ENCODE results near the gene GP5.

GP5 gene

DNA sequence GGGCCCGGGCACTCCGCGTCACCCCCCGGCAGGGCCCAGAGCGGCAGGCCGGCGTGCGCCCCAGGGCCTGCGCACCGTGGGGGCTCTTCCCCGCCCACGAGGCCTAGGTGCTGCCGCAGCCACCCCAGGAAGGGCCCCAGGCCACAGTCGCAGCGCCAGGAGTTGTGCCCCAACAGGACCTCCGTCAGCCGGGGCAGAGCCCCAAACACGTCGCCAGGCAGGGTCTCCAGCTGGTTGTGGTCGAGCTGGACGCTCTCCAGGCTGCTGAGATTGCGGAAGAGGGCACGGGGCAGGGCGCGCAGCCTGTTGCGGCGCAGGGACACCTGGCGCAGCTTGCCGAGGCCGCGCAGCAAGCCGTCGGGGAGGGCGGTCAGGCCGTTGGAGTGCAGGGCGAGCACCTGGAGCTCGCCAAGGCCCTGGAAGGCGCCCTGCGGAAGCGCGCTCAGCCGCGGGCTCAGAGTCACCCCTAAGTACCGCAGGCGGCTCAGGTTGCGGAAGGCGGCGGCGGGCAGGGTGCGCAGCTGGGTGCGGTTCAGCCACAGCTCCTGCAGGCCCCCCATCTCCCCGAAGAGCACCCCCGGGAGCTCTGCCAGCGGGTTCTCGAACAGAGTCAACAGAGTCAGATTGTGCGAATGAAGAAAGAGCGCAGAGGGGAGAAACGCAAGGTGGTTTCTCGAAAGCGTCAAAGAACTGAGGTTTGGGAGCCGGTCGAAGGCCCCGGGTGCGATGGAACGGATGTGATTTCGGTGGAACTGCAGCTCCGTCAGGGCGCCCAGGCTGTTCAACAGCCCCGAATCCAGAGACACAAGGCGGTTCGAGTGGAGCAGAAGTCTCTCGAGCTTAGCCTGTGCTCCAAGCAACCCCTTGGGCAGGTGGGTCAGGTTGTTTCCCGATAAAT, 2.0 kb downstream of the GP5 start:
- no peak for DNase-seq (ENCODE audit: low spot score)

DNA sequence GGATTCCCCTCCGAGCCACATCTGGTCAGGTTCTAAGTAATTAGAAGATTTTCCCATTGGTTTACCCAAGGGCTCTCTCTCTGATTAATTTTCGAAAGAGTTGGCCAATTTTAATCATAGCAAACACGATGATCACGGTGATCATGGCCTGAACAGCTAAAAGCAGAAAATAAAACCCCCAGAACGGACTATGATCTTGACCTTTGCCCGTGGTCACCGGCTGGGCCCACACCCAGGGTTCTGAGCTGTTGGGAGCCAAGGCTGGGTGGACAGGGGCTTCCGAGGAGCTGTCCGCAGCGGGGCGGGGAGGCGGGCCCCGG, 2.6 kb downstream of the GP5 start:
- DNase-seq (ENCODE audit: low spot score), result no peak

DNA sequence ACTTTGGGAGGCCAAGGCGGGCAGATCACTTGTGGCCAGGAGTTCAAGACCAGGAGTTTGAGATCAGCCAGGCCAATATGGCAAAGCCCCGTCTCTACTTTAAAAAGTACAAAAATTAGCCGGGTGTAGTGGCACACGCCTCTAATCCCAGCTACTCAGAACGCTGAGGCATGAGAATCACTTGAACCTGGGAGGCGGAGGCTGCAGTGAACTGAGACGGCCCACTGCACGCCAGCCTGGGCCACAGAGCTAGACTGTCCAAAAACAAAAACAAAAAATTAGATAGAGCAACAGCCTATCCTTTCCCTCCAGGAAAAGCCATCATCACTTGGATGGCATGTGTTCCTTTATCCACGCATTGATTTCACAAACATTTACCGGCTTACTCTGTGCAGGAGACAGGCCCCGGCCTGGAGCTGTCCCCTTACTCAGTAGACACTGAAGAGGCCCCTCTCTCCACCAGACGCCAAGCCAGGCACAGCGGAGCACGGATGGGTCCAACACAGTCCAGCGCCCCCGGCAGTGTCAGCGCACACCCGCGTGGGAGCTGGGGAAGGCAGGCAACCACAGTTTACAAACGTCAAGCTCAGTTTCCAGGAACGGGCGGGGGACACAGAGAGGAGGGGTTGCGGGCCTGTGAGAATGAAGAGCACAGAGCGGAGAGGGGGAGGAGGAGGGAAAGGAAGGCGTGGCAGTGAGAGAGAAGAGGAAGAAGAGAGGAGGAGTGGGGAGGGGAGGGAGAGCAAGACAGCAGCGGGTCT, 3.1 kb downstream of the GP5 start:
- no peak for DNase-seq (ENCODE audit: low spot score)

DNA sequence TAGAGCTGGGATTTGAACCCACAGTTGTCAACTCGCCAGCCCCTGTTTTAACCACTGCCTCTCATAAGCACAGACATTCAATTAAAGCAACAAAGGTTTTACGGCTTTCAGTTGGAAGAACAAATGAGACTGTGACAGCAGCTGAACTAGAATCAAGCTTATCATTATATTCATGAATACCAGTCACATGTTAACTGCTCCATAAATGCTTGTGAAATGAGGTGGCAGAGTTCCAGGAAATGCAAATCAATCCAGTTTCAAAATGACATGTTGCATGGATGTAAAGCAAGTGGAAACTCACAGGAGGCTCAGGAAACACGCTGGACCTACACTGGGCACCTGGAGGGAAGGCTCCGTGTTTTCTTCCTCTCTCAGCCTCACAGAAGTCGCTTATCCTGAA, 3.9 kb downstream of the GP5 start:
- DNase-seq (ENCODE audit: low spot score), result no peak

DNA sequence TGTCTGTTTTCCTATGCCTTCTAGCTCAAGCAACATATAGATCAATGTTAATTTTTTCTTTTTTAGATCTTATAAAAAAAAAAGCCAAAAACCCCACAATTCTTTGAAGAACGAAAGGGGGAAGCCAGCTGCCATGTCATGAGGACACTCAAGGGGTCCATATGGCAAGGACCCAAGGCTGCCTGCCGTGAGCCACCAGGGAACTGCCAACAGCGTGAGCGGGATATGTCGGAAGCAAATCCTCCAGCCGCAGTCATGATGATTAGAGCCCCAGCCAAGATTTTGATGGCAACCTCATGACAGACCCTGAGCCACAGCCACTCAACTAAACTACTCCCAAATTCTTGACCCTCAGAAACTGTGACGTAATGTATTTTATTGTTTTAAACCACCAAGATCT, 6.5 kb downstream of the GP5 start:
- no peak for DNase-seq (ENCODE audit: low spot score)

DNA sequence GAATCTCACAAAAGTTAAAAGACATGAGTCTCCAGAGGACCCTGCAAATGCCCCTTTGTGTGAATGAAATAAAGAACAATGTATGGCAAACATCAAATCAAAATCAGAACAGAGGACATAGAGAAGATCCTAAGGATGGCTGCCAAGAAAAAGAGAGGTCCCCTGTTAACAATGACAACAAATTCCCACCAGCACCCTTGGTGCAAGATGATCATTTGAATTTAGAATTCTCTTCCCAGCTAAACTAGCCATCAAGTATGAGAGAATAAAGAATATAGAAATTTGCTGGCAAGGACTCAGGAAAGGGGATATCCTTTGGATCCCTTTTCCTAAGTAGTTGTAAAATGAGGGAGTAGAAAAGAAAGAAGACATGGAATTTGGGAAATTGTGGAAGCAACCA, 8.2 kb downstream of the GP5 start:
- DNase-seq (ENCODE audit: low spot score), result no peak

DNA sequence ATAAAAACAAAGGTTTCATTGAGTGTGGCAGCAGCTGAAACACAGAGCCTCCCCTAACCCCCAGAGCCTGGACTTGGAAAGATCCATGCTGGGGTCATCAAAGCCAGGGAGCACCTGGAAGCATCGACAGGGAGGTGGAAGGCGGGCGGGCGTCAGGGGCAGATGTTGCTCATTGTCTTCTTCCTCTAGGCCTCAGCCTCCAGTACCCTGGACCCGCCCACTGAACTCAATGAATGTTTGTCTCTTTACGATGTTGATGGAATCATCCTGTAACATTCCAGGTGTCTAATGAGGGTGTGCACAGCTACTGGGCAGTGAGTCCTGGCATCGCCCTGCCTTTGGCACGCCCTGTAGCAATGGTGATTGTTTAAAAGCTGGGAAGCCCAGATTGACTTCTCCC, 9.8 kb downstream of the GP5 start:
- DNase-seq (ENCODE audit: low spot score), result no peak

DNA sequence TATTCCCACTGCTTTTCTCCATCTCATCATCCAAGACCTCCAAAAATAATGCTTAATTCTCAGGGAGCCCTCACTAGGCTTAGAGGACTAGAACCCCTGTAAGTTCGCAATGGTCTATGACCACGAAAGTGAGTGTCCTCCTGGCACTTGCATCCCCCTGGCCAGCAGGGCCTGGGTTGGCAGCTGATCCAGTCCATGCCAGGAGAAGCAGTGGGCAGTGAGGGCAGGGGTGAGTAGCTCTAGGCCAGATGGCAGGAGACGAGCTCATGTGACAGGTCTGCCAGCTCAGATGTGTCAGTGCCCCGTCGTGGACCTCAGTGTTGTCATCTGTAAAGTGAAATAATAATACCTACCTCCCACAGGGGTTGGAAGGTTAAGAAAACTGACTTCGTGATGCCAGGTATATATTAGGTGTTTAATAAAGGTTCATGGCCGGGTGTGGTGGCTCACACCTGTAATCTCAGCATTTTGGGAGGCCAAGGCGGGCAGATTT, 11.1 kb downstream of the GP5 start:
- DNase-seq (ENCODE audit: low spot score), result no peak

DNA sequence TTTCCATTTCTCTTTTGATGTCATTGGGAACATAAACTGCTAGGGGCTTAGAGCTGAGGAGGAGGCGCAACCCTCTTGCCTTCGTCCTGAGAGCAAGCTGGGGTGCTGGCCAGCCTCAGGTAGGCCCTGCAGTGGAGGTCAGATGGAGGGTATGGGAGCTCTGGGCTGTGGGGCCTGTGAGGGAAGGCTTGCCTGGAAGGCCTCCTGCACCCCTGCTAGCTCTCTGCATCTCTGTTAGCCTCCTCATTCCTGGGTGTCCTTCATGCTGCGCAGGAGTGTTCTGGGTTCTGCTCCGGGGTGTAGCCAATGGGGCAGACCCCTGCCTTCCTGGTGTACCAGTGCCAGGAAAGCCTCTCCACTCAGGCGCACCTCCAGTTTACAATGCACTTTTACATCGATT, 11.8 kb downstream of the GP5 start:
- DNase-seq (ENCODE audit: low spot score), result no peak

DNA sequence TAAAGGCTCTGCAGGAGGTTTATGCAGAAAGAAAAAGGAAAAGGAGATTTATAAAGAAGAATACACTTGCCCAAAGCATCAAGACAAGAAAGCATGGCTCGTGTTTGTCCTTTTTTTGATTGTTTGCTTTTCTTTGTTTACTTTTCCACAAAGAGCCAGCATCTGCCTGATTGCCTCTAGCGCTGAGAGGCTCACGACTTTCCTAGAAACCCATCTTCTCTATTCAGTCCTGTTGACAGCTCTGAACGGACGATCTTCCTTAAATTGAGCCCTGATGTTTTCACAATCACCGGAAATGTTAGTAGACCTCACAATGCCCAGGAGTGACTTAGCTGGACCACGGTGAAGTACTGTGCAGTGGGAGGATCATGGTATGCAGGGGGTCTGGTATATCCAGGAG, 12.4 kb downstream of the GP5 start:
- DNase-seq (ENCODE audit: low spot score), result no peak

DNA sequence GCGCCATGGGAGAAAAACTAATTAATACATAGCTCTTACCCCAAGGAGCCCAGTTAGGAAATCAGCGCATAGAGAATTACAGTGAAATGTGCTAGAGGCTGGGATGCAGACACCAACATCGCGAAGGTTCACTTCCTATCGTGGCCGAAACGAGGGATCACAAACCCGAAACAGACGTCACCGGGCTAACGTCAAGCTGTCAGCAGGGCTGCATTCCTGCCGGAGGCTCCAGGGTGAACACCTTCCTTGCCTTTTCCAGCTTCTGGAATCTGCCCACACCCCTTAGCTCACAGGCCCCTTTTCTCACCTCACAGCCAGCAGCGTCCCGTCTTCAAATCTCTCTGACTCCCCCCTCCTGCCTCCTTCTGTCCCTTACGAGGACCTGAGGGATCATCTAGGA, 13.0 kb downstream of the GP5 start:
- no peak for DNase-seq (ENCODE audit: low spot score)

DNA sequence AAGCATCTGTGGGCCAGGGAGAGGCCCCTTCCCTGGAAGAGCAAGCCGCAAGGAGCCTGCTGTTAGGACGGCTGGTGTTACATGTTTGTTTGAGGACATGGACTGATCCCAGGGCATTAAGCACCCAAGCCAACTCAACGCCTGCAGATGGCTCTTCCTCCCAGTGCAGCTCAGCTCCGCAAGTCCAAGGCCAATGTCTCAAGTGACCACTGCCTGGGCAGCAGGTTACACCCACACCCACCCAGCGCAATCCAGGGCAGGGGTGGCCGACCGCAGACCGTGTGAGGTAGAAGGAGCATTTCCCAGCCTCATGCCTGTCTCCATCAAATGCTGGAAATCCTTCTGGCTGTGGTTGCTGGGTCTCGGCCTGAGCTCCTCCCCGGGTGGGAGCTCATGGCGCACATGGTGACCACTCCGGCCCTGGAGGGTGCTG, 14.5 kb downstream of the GP5 start:
- DNase-seq (ENCODE audit: low spot score), result no peak

DNA sequence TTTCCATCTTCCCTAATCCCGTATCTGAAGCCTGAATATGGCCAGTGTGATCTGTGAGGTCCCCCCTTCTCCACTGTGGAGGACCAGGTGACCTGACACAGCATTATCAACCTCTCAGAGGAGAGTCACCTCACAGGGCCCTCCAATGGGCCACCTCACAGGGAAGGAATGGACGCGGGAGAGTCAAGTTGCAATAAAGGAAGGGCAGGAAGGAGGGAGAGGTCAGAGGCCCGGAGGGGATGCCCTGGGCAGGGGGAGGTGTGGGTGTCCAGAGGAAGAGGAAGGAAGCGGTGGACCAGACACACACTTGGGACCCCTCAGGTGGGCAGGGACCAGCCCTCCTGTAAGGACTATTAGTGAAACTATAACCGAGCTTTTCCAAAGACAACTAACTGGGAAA, 14.9 kb downstream of the GP5 start:
- DNase-seq (ENCODE audit: low spot score), result no peak

DNA sequence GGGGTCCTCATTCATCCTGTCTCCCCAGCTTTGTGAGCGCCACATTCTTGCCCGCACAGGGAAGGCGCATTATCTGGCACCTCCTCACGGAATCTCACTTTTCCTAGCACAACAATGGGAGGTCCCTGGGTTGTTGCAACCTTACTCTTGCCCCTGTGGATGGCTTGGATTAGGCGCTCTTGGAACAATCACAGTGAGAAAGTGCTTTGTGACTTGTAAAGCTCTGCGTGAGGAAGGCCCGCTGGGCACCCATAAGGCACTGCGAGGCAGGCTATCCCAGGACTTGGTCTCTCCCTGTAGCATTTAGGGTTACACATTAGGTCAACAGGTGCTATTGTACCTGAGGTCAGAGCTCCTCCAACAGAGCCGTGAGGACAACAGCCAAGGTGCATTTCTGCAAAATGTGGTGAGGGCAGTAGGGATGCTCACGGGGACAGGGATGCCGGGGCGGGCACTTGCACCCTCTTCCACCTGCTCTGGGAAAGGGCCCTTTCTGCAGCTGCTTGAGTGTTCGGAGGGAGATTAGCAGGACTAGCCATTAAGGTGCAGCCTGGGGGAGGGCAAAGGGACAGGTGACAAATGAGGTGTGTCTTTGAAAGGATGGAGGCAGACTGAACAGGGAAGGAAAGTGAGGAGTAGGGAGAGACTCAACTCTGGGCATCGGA, 15.7 kb downstream of the GP5 start:
- no peak for DNase-seq (ENCODE audit: low spot score)

DNA sequence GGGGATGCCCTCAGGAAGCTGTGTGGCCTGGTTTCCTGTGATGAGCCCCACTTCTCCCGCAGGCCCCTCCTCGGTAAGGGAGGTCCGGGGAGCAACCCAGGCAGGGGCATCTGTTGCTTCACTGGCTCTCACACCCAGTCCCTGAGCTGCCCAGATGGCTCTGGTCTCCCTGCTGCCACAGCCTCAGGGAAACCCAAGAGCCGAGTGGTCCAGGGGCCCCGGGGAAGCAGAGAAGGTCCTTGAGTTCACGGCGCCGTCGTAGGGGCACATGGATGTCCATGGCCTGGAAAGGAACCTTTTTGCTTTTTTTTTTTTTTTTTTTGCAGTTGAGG, 16.2 kb downstream of the GP5 start:
- no peak for DNase-seq (ENCODE audit: low spot score)

DNA sequence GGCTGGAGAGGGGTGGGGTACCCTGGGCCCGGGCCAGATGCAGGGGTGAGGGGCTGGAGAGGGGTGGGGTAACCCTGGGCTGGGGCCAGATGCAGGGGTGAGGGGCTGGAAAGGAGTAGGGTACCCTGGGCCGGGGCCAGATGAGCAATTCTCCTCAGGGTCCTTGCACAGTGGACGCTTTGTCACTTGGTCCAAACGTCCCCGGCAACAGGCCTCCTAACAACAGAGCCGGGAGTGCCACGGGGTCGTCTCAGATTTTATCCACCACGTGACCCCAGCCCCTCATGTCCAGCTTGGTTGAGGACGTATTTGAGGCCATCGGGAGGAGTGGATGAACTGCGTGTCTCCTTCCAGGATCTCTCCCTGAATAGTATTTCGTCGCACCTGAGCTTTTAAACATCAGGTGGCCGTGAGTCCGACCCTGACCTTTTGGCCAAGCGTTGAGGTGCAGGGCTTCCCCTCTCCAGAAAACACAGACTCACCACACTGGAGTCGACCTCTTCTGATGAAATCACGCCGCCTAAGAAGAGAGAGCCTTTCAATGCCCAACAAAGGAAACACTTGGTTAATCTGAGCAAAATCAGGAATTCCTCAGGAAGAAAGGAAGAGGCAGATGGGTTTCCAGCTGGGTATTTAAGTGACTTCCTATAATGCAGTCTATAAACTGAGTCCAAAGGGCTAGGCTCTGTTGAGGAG, 16.7 kb downstream of the GP5 start:
- DNase-seq (ENCODE audit: low spot score), result no peak

DNA sequence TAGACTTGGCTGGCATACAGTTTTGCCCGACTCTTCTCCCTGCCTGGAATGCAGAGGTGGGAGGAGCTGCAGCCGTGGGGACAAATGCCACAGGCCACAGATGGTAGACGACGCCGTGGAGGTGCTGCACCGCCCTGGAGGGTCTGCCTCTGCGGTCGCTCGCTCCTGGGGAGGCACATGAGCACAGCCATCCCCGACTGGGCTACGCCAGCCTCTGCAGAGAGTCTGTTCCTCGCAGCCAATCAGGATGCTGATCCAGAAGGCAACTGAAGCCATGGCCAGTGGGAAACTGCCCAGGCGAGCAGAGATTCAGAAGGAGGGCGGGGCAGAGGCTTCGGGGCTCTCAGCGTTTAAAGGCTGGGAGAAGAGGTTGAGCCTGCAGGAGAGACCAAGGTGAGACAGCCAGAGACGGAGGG, 17.6 kb downstream of the GP5 start:
- DNase-seq (ENCODE audit: low spot score), result no peak

DNA sequence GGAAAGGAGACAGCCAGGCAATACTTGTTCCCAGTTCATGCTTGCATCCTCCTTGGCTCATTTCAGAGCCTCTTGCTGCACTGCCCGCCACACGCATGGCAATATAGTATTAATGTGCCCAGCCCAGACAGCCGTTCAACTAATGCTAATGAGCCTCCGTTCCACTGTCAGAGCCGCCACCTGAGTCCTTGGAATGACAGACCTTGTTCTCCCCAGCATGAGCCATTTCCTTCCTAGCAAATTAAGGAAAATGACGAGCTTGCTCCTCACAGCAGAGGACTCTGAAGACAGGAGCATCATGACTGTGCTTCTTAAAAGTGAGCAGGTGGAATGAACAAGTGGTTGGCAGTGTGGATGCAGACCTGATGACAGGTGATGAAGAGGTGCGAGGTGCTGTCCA, 18.7 kb downstream of the GP5 start:
- DNase-seq (ENCODE audit: low spot score), result no peak

DNA sequence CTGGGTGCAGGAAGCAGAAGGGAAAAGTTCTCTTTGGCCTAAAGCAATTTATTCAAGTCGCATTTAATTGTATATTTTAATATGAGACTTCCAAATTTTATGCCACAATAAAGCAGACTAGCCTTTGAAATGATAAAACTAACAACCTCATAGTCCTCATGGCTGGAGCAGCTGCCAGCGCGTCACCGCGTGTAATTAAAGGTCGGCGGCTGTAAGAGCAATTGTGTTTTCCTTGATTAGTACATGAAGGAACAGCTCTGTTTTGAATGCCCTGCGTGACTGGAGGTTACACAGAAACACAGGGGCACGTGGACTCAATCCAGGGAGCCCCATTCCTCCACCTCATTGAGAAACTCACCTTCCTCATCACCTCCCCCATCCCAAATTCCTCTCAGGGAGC, 19.4 kb downstream of the GP5 start:
- no peak for DNase-seq (ENCODE audit: low spot score)

DNA sequence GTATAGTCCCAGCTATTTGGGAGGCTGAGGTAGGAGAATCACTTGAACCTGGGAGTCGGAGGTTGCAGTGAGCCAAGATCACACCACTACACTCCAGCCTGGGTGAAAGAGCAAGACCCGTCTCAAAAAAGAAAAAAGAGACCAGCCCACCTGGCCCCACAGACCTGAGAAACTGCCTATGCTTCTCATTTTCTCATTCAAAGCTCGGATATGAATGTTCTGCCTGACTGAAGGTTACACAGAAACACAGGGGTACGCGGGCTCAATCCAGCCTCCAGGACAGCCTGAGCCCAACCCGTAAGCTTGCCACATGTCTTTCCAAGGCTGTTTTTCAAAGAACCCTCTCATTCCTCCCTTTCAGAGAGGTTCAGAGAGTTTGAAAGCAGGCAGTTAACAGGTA, 19.8 kb downstream of the GP5 start:
- DNase-seq (ENCODE audit: low spot score), result no peak

DNA sequence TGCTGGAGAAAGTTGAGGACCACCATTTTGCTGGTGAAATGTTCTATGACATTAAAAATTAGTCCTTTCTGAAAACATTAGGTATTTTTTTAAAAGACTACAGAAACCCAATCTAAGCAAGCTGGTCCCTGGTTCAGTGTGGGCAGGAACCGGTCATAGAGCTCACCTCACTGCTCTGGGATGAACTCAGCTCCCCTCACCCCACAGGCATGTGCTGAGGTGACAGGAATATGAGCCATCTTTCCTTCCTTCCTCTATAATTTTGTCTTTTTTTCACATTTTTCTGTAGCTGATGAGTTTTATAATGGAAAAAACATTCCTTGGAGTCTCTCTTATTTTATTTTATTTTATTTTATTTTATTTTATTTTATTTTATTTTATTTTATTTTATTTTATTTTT, 21.4 kb downstream of the GP5 start:
- no peak for DNase-seq (ENCODE audit: low spot score)

DNA sequence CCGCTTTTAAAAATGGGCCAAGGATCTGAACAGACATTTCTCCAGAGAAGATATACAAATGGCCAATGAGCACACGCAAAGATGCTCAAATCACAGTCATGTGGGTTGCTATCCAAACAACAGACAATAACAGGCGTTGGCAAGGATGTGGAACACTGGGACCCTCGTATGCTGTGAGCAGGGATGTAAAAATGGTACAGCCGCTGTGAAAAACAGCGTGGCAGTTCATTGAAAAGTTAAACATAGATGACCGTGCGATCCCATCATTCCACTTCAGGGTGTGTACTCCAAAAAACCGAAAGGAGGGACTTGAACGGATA, 22.9 kb downstream of the GP5 start:
- no peak for DNase-seq (ENCODE audit: low spot score)

Data from LoVo (cell line).